Measurements from ENCODE around the gene TIMM8B.
A peak's percentile ranks its signal among the peaks of the same experiment; 100 is the strongest.
"Not testable (repeated sequence)": the region's sequence is repeated elsewhere in the genome, so short reads cannot be mapped to it uniquely, and the experiment has no call there.

TIMM8B gene

GRCh38 chr11:112085822-112086421, 634 bp downstream of the TIMM8B start:
- H3K9ac ChIP-seq (ENCODE audit: low read length in 5 of 5), result peak overlapping the region; percentile 72 to 89 (median 86)
- no peaks in the 10 kb centered on the region for H3K27me3 ChIP-seq (ENCODE audit: control insufficient read depth in 5 of 5, insufficient read depth in 4 of 5, low read length in 5 of 5)
- H3K36me3 ChIP-seq (ENCODE audit: control insufficient read depth in 5 of 5, insufficient read depth in 5 of 5, low read length in 5 of 5), result peaks cover 43 to 63% (median 51%) of the 10 kb centered on the region in 5 donors
- peak overlapping the region; percentile 91 to 98 (median 97) for H3K4me3 ChIP-seq (ENCODE audit: low read depth in 1 of 5, low read length in 5 of 5)
- no peaks in the 10 kb centered on the region for H3K9me3 ChIP-seq (ENCODE audit: control insufficient read depth in 5 of 5, low read length in 5 of 5)
- peak overlapping the region; percentile 63 for H3K27ac ChIP-seq (ENCODE audit: low read depth, low read length)
- peaks cover 2 to 40% (median 32%) of the 10 kb centered on the region in 5 donors for H3K4me1 ChIP-seq (ENCODE audit: control insufficient read depth in 5 of 5, insufficient read depth in 5 of 5, low read length in 5 of 5)

- Histone ChIP-seq H3K9me3 (ENCODE audit: control insufficient read depth in 5 of 5, low read length in 5 of 5) (no peaks in the 10 kb centered on the region), H3K27me3 (ENCODE audit: control insufficient read depth in 5 of 5, insufficient read depth in 4 of 5, low read length in 5 of 5) (no peaks in the 10 kb centered on the region), H3K4me3 (ENCODE audit: low read depth in 1 of 5, low read length in 5 of 5) (no peak overlapping the region), H3K27ac (ENCODE audit: low read depth, low read length) (no peak overlapping the region), H3K9ac (ENCODE audit: low read length in 5 of 5) (no peak overlapping the region), H3K4me1 (ENCODE audit: control insufficient read depth in 5 of 5, insufficient read depth in 5 of 5, low read length in 5 of 5) (peaks cover 0 to 22% (median 18%) of the 10 kb centered on the region in 5 donors), H3K36me3 (ENCODE audit: control insufficient read depth in 5 of 5, insufficient read depth in 5 of 5, low read length in 5 of 5) (peaks cover 49 to 69% (median 55%) of the 10 kb centered on the region in 5 donors)
These were observed 3.8 kb downstream of the TIMM8B start for GRCh38 chr11:112082729-112083128.

- Histone ChIP-seq H3K36me3 (ENCODE audit: control insufficient read depth in 5 of 5, insufficient read depth in 5 of 5, low read length in 5 of 5) (peaks cover 18 to 26% (median 21%) of the 10 kb centered on the region in 5 donors), H3K4me3 (ENCODE audit: low read depth in 1 of 5, low read length in 5 of 5) (peak within 1 kb of the TSS; percentile 83 to 95 (median 93)), H3K27me3 (ENCODE audit: control insufficient read depth in 5 of 5, insufficient read depth in 4 of 5, low read length in 5 of 5) (no peaks in the 10 kb centered on the region), H3K4me1 (ENCODE audit: control insufficient read depth in 5 of 5, insufficient read depth in 5 of 5, low read length in 5 of 5) (peaks cover 8 to 18% (median 17%) of the 10 kb centered on the region in 5 donors), H3K9me3 (ENCODE audit: control insufficient read depth in 5 of 5, low read length in 5 of 5) (no peaks in the 10 kb centered on the region), H3K27ac (ENCODE audit: low read depth, low read length) (peak within 1 kb of the TSS; percentile 91), H3K9ac (ENCODE audit: low read length in 5 of 5) (peak within 1 kb of the TSS; percentile 90 to 99 (median 96))
These were observed 12.4 kb downstream of the TIMM8B start, which contains the start of the genes NKAPD1 and PIH1D2 for GRCh38 chr11:112073941-112074811. Gene NKAPD1, plus strand, starts transcription at chr11:112074299. Its CDS starts 1,276 bp downstream, at chr11:112075575. Gene PIH1D2, minus strand, starts transcription at chr11:112074017. Its CDS starts 843 bp downstream, at chr11:112073174.

- no peak overlapping the region for H3K4me3 ChIP-seq (ENCODE audit: low read depth in 1 of 5, low read length in 5 of 5)
- H3K27me3 ChIP-seq (ENCODE audit: control insufficient read depth in 5 of 5, insufficient read depth in 4 of 5, low read length in 5 of 5), result no peaks in the 10 kb centered on the region
- peaks cover 26 to 47% (median 40%) of the 10 kb centered on the region in 5 donors for H3K36me3 ChIP-seq (ENCODE audit: control insufficient read depth in 5 of 5, insufficient read depth in 5 of 5, low read length in 5 of 5)
- H3K4me1 ChIP-seq (ENCODE audit: control insufficient read depth in 5 of 5, insufficient read depth in 5 of 5, low read length in 5 of 5), result no peaks in the 10 kb centered on the region
- no peaks in the 10 kb centered on the region for H3K9me3 ChIP-seq (ENCODE audit: control insufficient read depth in 5 of 5, low read length in 5 of 5)
- H3K9ac ChIP-seq (ENCODE audit: low read length in 5 of 5), result no peak overlapping the region
- H3K27ac ChIP-seq (ENCODE audit: low read depth, low read length), result no peak overlapping the region
These were observed 23.6 kb downstream of the TIMM8B start for GRCh38 chr11:112062923-112063322.

- H3K27me3 ChIP-seq (ENCODE audit: control insufficient read depth in 5 of 5, insufficient read depth in 4 of 5, low read length in 5 of 5), result no peaks in the 10 kb centered on the region
- peaks cover 37 to 76% (median 64%) of the 10 kb centered on the region in 5 donors for H3K36me3 ChIP-seq (ENCODE audit: control insufficient read depth in 5 of 5, insufficient read depth in 5 of 5, low read length in 5 of 5)
- H3K27ac ChIP-seq (ENCODE audit: low read depth, low read length), result no peak overlapping the region
- H3K4me3 ChIP-seq (ENCODE audit: low read depth in 1 of 5, low read length in 5 of 5), result no peak overlapping the region
- no peak overlapping the region for H3K9ac ChIP-seq (ENCODE audit: low read length in 5 of 5)
- H3K4me1 ChIP-seq (ENCODE audit: control insufficient read depth in 5 of 5, insufficient read depth in 5 of 5, low read length in 5 of 5), result no peaks in the 10 kb centered on the region
- H3K9me3 ChIP-seq (ENCODE audit: control insufficient read depth in 5 of 5, low read length in 5 of 5), result no peaks in the 10 kb centered on the region
These were observed 28.5 kb downstream of the TIMM8B start for GRCh38 chr11:112058103-112058502.

- H3K4me3 ChIP-seq (ENCODE audit: low read depth in 1 of 5, low read length in 5 of 5), result no peak overlapping the region
- H3K27me3 ChIP-seq (ENCODE audit: control insufficient read depth in 5 of 5, insufficient read depth in 4 of 5, low read length in 5 of 5), result no peaks in the 10 kb centered on the region
- H3K9me3 ChIP-seq (ENCODE audit: control insufficient read depth in 5 of 5, low read length in 5 of 5), result no peaks in the 10 kb centered on the region
- no peak overlapping the region for H3K27ac ChIP-seq (ENCODE audit: low read depth, low read length)
- no peaks in the 10 kb centered on the region for H3K4me1 ChIP-seq (ENCODE audit: control insufficient read depth in 5 of 5, insufficient read depth in 5 of 5, low read length in 5 of 5)
- peaks cover 36 to 77% (median 65%) of the 10 kb centered on the region in 5 donors for H3K36me3 ChIP-seq (ENCODE audit: control insufficient read depth in 5 of 5, insufficient read depth in 5 of 5, low read length in 5 of 5)
- no peak overlapping the region for H3K9ac ChIP-seq (ENCODE audit: low read length in 5 of 5)
These were observed 29.4 kb downstream of the TIMM8B start for GRCh38 chr11:112057170-112057569.

- H3K4me3 ChIP-seq (ENCODE audit: low read depth in 1 of 5, low read length in 5 of 5), result no peak overlapping the region
- no peak overlapping the region for H3K27ac ChIP-seq (ENCODE audit: low read depth, low read length)
- no peaks in the 10 kb centered on the region for H3K9me3 ChIP-seq (ENCODE audit: control insufficient read depth in 5 of 5, low read length in 5 of 5)
- no peaks in the 10 kb centered on the region for H3K4me1 ChIP-seq (ENCODE audit: control insufficient read depth in 5 of 5, insufficient read depth in 5 of 5, low read length in 5 of 5)
- no peaks in the 10 kb centered on the region for H3K27me3 ChIP-seq (ENCODE audit: control insufficient read depth in 5 of 5, insufficient read depth in 4 of 5, low read length in 5 of 5)
- H3K36me3 ChIP-seq (ENCODE audit: control insufficient read depth in 5 of 5, insufficient read depth in 5 of 5, low read length in 5 of 5), result peaks cover 29 to 58% (median 42%) of the 10 kb centered on the region in 5 donors
- no peak overlapping the region for H3K9ac ChIP-seq (ENCODE audit: low read length in 5 of 5)
These were observed 34.8 kb downstream of the TIMM8B start for GRCh38 chr11:112051768-112052167.

- Histone ChIP-seq H3K36me3 (ENCODE audit: control insufficient read depth in 5 of 5, insufficient read depth in 5 of 5, low read length in 5 of 5) (peaks cover 29 to 56% (median 46%) of the 10 kb centered on the region in 5 donors), H3K4me1 (ENCODE audit: control insufficient read depth in 5 of 5, insufficient read depth in 5 of 5, low read length in 5 of 5) (no peaks in the 10 kb centered on the region), H3K27ac (ENCODE audit: low read depth, low read length) (no peak overlapping the region), H3K27me3 (ENCODE audit: control insufficient read depth in 5 of 5, insufficient read depth in 4 of 5, low read length in 5 of 5) (no peaks in the 10 kb centered on the region), H3K9ac (ENCODE audit: low read length in 5 of 5) (no peak overlapping the region), H3K9me3 (ENCODE audit: control insufficient read depth in 5 of 5, low read length in 5 of 5) (no peaks in the 10 kb centered on the region), H3K4me3 (ENCODE audit: low read depth in 1 of 5, low read length in 5 of 5) (no peak overlapping the region)
These were observed 35.8 kb downstream of the TIMM8B start for GRCh38 chr11:112050721-112051120.

- peaks cover 34 to 63% (median 51%) of the 10 kb centered on the region in 5 donors for H3K36me3 ChIP-seq (ENCODE audit: control insufficient read depth in 5 of 5, insufficient read depth in 5 of 5, low read length in 5 of 5)
- no peaks in the 10 kb centered on the region for H3K27me3 ChIP-seq (ENCODE audit: control insufficient read depth in 5 of 5, insufficient read depth in 4 of 5, low read length in 5 of 5)
- H3K27ac ChIP-seq (ENCODE audit: low read depth, low read length), result peak overlapping the region; percentile 21
- no peaks in the 10 kb centered on the region for H3K4me1 ChIP-seq (ENCODE audit: control insufficient read depth in 5 of 5, insufficient read depth in 5 of 5, low read length in 5 of 5)
- no peak overlapping the region for H3K9ac ChIP-seq (ENCODE audit: low read length in 5 of 5)
- no peaks in the 10 kb centered on the region for H3K9me3 ChIP-seq (ENCODE audit: control insufficient read depth in 5 of 5, low read length in 5 of 5)
- H3K4me3 ChIP-seq (ENCODE audit: low read depth in 1 of 5, low read length in 5 of 5), result no peak overlapping the region
These were observed 36.8 kb downstream of the TIMM8B start for GRCh38 chr11:112049777-112050176.

- H3K4me3 ChIP-seq (ENCODE audit: low read depth in 1 of 5, low read length in 5 of 5); H3K27ac ChIP-seq (ENCODE audit: low read depth, low read length); H3K9ac ChIP-seq (ENCODE audit: low read length in 5 of 5); H3K4me1 ChIP-seq (ENCODE audit: control insufficient read depth in 5 of 5, insufficient read depth in 5 of 5, low read length in 5 of 5); H3K27me3 ChIP-seq (ENCODE audit: control insufficient read depth in 5 of 5, insufficient read depth in 4 of 5, low read length in 5 of 5); H3K9me3 ChIP-seq (ENCODE audit: control insufficient read depth in 5 of 5, low read length in 5 of 5): not testable (repeated sequence)
- peaks cover 32 to 64% (median 48%) of the 10 kb centered on the region in 5 donors for H3K36me3 ChIP-seq (ENCODE audit: control insufficient read depth in 5 of 5, insufficient read depth in 5 of 5, low read length in 5 of 5)
These were observed 38.3 kb downstream of the TIMM8B start for GRCh38 chr11:112048256-112048655.
